HG03196 (cell line): ENCODE measurements around the gene NOP16.
"Not testable (repeated sequence)": the region's sequence is repeated elsewhere in the genome, so short reads cannot be mapped to it uniquely, and the experiment has no call there.

Experiments
- ATAC-seq: cut with Tn5 transposase; IDR thresholded peaks from one replicate; pipeline ENCODE4 v1.9.1; 2021; ENCODE audit not compliant: unreplicated experiment

The NOP16 gene

DNA sequence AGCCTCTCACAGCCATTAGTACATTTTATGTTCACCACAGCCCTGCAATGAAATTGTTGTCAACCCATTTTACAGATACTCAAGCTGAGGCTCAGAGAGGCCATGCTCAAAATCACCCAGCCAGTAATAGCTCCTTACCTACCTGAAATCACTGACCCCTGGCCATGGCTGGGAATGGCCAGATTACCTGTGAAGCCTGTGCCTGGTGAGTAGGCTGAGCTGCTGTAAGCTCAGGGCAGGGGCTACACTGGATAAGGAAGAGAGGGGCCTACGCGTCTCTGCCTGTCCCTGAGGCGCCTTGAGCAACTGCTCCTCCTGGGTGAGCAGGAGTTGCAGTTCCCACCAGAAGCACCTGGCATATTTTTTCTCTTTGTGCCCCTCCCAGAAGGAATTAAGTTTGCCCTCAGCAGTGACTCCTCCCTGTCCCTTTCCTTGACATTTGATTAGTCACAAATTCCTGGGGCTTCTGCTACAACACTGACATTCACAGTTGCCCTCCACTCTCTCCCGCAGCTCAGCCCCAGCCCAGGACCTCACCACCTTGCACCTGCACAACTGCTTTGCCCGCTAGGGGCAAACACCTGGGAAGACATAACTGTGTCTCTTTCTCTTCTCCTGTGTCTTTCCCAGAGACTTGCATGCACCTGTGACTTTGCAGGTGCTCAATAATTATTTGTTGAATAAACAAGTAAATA, 22.2 kb upstream of the NOP16 start:
- no peak for ATAC-seq

DNA sequence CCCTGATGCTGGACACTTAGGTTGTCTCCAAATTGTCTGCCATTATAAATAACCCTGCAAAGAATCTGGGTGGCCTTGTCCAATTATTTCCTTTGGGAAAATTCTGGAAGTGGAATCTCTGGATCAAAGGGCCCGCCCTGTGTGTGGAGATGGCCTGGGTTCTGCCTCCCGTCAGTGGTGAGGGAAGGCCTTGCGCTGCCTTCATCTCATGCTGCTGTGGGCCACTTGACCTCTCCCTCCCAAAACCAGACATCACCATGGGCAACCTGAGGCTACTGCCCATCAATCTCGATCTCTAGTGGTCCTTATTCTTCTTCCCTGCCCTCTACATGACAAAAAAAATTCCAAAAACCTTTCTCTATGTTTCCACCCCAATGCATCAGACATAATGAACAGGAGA, 21.4 kb upstream of the NOP16 start:
- ATAC-seq: no peak

DNA sequence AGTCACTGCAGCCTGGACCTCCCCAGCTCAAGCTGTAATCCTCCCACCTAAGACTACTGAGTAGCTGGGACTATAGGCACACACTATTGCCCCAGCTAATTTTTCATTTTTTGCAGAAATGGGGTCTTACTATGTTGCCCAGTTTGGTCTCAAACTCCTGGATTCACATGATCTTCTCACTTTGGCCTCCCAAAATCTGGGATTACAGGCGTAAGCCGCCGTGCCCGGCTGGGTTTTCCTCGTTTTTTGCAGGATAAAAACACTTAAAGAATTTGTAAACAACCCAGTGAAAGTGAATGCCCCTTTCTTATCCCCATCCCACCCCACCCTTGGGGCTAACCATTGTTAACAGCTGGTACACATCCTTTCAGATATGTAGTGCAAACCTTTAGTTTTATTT, 20.2 kb upstream of the NOP16 start:
- ATAC-seq: no peak

- not testable (repeated sequence) for ATAC-seq
These were observed 19.8 kb upstream of the NOP16 start for GRCh38 chr5:176408252-176408573.

GRCh38 chr5:176407456-176408251, 19.3 kb upstream of the NOP16 start:
- no peak for ATAC-seq

DNA sequence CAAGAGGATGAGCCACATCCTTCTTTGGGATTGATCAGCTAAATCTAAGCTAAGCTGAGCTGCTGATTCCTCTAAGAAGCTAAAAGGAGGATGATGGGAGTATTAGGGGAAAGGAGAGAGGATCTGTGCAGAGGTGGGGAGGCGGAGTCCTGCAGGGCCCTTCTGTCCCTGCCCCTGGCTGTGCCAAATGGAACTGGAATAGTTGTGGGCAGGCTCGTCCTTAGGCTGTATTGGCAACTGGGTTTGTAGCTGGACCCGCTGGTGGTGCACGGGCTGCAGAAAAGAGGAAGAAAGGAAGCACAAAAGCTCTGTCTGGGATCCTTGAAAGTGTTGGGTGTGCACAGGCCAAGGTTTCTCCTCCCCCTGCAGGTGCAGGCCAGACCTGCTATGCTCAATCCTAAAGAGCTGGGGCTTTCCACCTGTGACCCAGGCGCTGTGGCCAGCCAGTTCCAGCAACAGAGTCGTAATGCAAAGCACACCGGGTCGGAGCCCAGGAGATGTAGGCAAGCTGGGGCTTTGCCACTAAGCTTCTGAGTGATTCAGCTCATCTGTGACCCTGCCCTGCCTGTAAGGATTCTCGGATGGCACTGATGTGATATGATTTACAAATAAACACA, 18.1 kb upstream of the NOP16 start:
- ATAC-seq: no peak

DNA sequence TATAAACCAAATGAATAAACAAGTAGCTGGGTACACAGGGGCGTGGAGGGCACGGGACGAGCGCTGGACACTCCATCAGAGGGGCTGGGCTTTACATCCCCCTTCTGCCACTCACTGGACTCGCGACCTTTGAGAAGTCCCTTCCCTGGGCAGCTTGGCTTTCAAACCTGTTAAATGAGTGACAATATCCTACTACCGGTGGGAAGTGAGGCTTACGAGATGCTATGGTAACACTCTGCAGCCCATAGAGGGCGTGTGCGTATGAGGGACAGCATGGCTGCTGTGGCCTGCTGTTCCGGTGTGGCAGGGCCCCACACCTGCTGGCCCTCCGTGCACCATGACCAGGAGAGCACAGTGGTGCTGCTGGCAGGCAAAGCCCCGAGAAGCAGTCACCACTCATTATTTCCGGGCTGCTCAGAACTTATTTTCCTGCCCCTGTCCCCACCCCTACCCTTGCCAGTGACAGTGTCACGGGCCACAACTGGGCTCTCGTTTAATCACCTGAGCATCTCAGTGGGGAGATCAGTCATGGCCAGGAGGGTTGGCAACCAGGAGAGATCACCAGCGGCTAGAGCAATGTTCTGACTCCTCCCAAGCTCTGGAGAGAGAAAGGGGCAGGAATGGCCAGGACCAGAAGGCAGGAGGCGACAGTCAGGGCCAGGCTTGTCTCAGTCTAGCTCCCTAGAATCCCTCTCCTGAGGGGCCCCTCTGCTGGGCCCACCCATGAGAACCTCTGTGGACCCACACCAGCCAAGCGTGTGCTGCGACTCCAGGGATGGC, 17.4 kb upstream of the NOP16 start:
- ATAC-seq: no peak

GRCh38 chr5:176401281-176402205, 13.1 kb upstream of the NOP16 start:
- ATAC-seq: no peak

GRCh38 chr5:176400382-176401156, 12.2 kb upstream of the NOP16 start:
- ATAC-seq: no peak

DNA sequence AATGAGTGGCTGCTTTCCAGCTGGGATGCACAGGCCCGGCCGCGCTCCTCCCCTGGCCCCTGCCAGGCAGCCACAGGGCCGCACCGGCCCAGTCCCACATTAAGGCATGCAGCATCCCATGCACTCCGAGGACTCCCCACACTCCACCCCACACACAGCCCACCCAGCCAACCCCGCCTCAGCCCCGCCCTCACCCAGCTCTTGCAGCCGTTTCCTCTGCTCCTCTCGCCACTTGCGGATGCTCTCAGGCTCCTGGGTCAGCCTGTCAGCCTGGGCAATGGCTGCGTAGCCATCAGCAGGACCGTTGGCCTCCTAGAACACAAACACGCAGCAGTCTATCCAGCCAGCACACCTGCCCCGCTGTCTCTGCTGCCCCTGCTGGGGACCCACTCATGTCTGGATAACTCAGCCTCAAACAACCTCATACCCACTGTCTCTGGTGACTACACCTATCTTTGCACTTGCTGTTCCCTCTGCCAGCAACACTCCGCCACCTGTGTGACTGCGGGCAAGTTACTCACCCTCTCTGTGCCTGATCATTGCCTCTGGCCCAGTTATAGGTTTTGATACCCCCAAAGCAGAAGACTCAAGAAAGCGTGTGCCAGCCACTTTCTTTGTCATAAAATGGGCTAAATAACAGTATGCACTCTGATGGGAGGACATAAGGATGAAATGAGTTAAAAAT, 9.5 kb upstream of the NOP16 start:
- no peak for ATAC-seq

DNA sequence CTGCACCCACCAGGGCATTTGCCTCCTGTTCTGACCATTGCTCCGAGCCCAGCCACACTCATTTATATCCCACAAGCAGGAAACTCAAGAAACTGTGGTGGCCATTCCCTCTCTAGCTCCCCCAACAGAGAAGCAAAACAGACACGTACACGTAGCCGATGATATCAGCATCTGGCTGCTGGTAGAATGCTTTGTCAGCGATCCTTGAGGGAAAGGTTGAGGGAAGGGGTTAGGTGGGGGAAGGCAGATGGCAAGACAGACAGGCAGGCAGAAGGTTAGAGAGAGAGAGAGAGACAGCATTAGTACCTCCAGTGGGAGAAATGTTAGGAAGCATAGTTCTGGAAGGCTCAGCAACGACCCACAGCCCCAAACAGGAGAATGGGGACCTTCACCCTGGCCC, 7.9 kb upstream of the NOP16 start:
- ATAC-seq: no peak

DNA sequence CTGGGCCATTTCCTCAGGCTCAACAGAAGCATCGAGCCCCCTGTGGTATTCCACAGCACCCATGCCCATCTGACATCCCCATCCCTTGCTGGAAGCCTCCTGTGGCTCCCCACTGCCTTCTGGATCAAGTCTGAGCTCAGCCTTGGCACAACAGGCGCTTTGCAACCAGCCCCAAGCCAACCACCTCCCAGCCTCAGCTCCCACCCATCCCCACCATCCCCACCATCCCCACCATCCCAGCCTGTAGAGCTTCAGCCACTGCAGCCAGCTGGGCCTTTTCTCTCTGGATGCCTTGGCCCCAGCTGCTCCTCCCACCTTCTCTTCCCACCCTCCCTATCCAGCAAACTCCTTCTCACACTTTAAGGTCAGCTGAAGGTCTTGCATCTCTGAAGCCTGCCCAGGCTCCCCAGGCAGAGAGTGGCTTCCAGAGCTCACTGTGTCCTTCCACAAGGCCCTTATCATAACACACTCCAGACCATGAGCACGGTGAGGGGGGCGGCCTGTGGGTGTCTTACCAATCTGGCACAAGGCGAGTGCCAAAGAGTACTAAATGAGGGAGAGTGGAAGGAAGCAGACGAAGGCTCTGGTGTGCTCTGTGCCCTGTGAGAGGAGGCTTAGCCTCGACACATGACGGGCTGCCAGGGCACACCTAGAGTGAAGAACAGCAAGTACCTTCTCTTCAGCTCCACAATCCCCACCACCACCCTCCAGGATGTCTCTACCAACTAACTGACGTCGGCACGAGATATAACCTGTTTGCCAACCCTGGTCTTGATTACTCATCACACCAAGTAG, 6.7 kb upstream of the NOP16 start:
- ATAC-seq: no peak

DNA sequence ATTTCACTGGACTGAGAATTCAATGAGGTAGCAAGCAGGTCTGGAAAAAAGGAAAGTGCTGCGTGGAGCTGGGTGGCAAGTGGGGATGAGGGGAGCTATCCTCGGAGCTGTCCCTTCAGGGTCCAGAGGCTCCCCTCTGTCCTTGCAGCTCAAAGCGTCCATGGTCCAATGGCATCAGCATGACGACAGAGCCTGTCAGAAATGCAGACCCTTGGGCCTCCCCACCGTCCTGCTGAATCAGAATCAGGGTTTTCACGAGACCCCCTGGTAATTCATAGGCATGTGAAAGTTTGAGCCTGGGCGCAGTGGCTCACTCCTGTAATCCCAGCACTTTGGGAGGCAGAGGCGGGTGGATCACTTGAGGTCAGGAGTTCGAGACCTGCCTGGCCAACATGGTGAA, 5.7 kb upstream of the NOP16 start:
- no peak for ATAC-seq

DNA sequence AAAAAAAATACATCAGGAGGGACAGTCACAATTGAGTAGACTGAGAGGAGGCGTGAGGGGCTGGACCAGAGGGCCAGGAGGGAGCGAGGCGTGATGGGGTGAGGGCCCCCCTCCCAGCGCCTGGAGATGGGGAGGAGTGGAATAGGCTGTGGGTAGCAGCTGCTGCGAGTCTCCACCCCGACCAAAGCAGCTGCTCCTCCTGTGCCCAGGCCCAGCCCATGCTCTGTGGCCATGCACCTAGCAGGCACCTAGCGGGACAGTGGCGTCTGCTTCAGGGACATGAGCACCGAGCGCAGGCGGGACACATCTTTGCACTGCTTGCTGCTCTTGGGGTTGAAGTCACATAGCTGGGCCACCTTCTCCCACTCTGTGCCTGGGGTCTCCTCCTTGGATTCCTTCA, 4.1 kb upstream of the NOP16 start:
- no peak for ATAC-seq

- no peak for ATAC-seq
These were observed 3.6 kb upstream of the NOP16 start for GRCh38 chr5:176391999-176392398.

DNA sequence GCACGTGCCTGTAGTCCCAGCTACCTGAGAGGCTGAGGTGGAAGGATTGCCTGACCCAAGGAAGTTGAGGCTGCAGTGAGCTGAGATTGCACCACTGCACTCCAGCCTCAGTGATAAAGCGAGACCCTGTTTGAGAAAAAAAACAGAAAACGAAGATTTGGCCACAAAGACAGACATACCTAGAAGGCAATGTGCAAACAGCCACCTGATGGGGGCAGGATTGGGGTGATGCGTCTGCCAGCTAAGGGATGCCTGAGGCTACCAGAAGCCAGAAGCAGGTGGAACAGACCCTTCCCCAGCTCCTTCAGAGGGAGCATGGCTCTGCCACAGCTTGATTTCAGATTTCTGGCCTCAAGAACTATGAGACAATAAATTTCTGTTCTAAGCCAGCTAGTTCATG, 3.1 kb upstream of the NOP16 start:
- no peak for ATAC-seq

DNA sequence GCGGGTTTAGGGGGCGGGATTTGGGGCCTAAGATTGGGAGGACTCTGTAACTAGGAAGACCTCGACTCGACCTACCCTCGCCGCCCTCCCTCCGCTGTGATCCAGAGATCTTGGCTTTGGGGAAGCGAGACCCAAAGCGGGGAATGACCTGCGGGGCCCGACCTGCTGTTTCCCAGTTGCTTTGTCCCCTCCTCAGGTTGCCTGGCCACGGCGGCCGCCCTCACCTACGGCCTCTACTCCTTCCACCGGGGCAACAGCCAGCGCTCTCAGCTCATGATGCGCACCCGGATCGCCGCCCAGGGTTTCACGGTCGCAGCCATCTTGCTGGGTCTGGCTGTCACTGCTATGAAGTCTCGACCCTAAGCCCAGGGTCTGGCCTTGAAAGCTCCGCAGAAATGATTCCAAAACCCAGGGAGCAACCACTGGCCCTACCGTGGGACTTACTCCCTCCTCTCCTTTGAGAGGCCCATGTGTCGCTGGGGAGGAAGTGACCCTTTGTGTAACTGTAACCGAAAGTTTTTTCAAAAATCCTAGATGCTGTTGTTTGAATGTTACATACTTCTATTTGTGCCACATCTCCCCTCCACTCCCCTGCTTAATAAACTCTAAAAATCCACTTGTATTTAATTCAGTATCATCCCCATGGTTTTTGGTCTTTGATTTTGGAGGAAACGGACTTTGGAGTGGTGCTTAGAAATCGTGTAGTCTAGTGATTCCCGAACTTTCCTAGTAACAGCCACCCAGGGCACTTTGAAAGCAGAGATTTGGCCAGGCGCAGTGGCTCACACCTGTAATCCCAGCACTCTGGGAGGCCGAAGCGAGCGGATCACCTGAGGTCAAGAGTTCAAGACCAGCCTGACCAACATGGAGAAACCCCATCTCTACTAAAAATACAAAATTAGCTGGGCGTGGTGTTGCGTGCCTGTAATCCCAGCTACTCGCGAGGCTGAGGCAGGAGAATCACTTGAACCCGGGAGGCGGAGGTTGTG, 1.0 kb upstream of the NOP16 start:
- ATAC-seq: no peak
